ENCODE measurements around the gene HBEGF. TPM values are rescaled to one million over a fixed set of nuclear protein-coding genes. Genes with fewer than 3 reads are reported as not detected.

The HBEGF gene
- total and polyA plus RNA-seq, 2 experiments from 2014 or later, result 2.2 to 2.9 TPM

- Mint-ChIP-seq H3K27ac (no peak overlapping the region), H3K36me3 (ENCODE audit: low read depth) (peaks cover 9% of the 10 kb centered on the region; the same call in 2 of the 3 replicates), H3K9me3 (no peaks in the 10 kb centered on the region), H3K4me3 (no peak overlapping the region), H3K4me1 (peaks cover 7% of the 10 kb centered on the region; the same call in 2 of the 3 replicates), H3K27me3 (ENCODE audit: insufficient read depth, low read depth, poor library complexity) (no peaks in the 10 kb centered on the region)
- ATAC-seq (no peak), DNase-seq (ENCODE audit: low spot score) (no peak)
- Histone ChIP-seq H3K9me2 (ENCODE audit: insufficient read depth) (no peaks in the 10 kb centered on the region), H3K79me2 (replicated peaks; ENCODE audit: insufficient read depth) (peaks cover 99% of the 10 kb centered on the region), H3K4me2 (no peak overlapping the region), H3K27me3 (ENCODE audit: insufficient read depth) (no peaks in the 10 kb centered on the region), H3F3A (replicated peaks; ENCODE audit: low read depth) (no peaks in the 10 kb centered on the region), H2AFZ (no peak overlapping the region), H4K20me1 (replicated peaks; ENCODE audit: insufficient read depth) (peaks cover 15% of the 10 kb centered on the region), H3K4me3 (no peak overlapping the region), H3K27ac (ENCODE audit: low read depth) (no peak overlapping the region), H3K4me1 (ENCODE audit: insufficient read depth) (peaks cover 25% of the 10 kb centered on the region), H3K36me3 (ENCODE audit: insufficient read depth) (0 out of 2 replicates have a peak, but pooled peaks cover 1% of the 10 kb centered on the region)
- TF ChIP-seq ZNF331 (CRISPR knock-in tag; IDR thresholded peaks at IDR 0.05; ENCODE audit: low read depth), result no peak
- TF ChIP-seq ZNF114 (CRISPR knock-in tag; IDR thresholded peaks at IDR 0.05), result no peak
- no peak for TF ChIP-seq CREB1 (CRISPR knock-in tag; IDR thresholded peaks at IDR 0.05; ENCODE audit: low read depth)
- TF ChIP-seq JUNB (IDR thresholded peaks at IDR 0.05; ENCODE audit: unreplicated experiment), result no peak
- TF ChIP-seq STAT1 (IDR thresholded peaks at IDR 0.05; ENCODE audit: unreplicated experiment), result no peak
- TF ChIP-seq POLR2AphosphoS5 (IDR thresholded peaks at IDR 0.05; ENCODE audit: low read depth), result no peak
- no peak for TF ChIP-seq EZH2 (IDR thresholded peaks at IDR 0.05; ENCODE audit: low read depth, unreplicated experiment)
- TF ChIP-seq REST (IDR thresholded peaks at IDR 0.05; ENCODE audit: unreplicated experiment), result no peak
- TF ChIP-seq ETS1 (IDR thresholded peaks at IDR 0.05), result no peak
- no peak for TF ChIP-seq ZNF462 (CRISPR knock-in tag; IDR thresholded peaks at IDR 0.05)
- TF ChIP-seq, protein P1, sequence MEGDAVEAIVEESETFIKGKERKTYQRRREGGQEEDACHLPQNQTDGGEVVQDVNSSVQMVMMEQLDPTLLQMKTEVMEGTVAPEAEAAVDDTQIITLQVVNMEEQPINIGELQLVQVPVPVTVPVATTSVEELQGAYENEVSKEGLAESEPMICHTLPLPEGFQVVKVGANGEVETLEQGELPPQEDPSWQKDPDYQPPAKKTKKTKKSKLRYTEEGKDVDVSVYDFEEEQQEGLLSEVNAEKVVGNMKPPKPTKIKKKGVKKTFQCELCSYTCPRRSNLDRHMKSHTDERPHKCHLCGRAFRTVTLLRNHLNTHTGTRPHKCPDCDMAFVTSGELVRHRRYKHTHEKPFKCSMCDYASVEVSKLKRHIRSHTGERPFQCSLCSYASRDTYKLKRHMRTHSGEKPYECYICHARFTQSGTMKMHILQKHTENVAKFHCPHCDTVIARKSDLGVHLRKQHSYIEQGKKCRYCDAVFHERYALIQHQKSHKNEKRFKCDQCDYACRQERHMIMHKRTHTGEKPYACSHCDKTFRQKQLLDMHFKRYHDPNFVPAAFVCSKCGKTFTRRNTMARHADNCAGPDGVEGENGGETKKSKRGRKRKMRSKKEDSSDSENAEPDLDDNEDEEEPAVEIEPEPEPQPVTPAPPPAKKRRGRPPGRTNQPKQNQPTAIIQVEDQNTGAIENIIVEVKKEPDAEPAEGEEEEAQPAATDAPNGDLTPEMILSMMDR (conservative IDR thresholded peaks at IDR 0.05; ENCODE audit: low read depth in 2 of 2), result no peak
- no peak for TF ChIP-seq NANOG (IDR thresholded peaks at IDR 0.05; ENCODE audit: borderline replicate concordance)
Observed at GRCh38 chr5:140295414-140295813, 51.0 kb downstream of the HBEGF start.

Measured in GM23338 (cell line).